CD4-positive, alpha-beta T cell treated with Interleukin-4 for 1 hour (primary cell): ENCODE measurements around the gene DOK6.
"Not testable (repeated sequence)": the region's sequence is repeated elsewhere in the genome, so short reads cannot be mapped to it uniquely, and the experiment has no call there.

ENCODE experiments used
- DNase-seq, 2 donors: peaks; one replicate each; pipeline ENCODE4 v3.0.0-alpha.2; 2020 to 2022

Gene DOK6

GRCh38 chr18:69830189-69830588 is 429.5 kb downstream of the DOK6 start:
- no peak for DNase-seq

- not testable (repeated sequence) for DNase-seq
These were observed 434.3 kb downstream of the DOK6 start for GRCh38 chr18:69834980-69835379.

GRCh38 chr18:69838003-69838402 is 437.3 kb downstream of the DOK6 start:
- DNase-seq: no peak

- no peak for DNase-seq
These were observed 438.1 kb downstream of the DOK6 start for GRCh38 chr18:69838620-69839411.

- no peak for DNase-seq
These were observed 438.8 kb downstream of the DOK6 start for GRCh38 chr18:69839497-69839896.

GRCh38 chr18:69840001-69840400 is 439.3 kb downstream of the DOK6 start:
- no peak for DNase-seq

- no peak for DNase-seq
These were observed 439.8 kb downstream of the DOK6 start for GRCh38 chr18:69840445-69840844.

GRCh38 chr18:69841117-69841516 is 440.4 kb downstream of the DOK6 start:
- no peak for DNase-seq

GRCh38 chr18:69843015-69843414 is 442.3 kb downstream of the DOK6 start:
- DNase-seq: no peak

- no peak for DNase-seq
These were observed 444.0 kb downstream of the DOK6 start for GRCh38 chr18:69844656-69845055.

- no peak for DNase-seq
These were observed 445.2 kb downstream of the DOK6 start for GRCh38 chr18:69845593-69846506.

GRCh38 chr18:69853051-69853450 is 452.4 kb downstream of the DOK6 start:
- DNase-seq: no peak

- no peak for DNase-seq
These were observed 453.8 kb downstream of the DOK6 start for GRCh38 chr18:69854455-69854854.

GRCh38 chr18:69858897-69859296 is 458.2 kb downstream of the DOK6 start:
- no peak for DNase-seq

GRCh38 chr18:69864802-69865201 is 464.1 kb downstream of the DOK6 start:
- DNase-seq: not testable (repeated sequence)

GRCh38 chr18:69865776-69866175 is 465.1 kb downstream of the DOK6 start:
- no peak for DNase-seq

- DNase-seq: no peak
These were observed 465.5 kb downstream of the DOK6 start for GRCh38 chr18:69866212-69866611.

GRCh38 chr18:69870736-69871135 is 470.0 kb downstream of the DOK6 start:
- no peak for DNase-seq

- DNase-seq: no peak
These were observed 470.7 kb downstream of the DOK6 start for GRCh38 chr18:69871363-69871762.

- DNase-seq: no peak
These were observed 472.0 kb downstream of the DOK6 start for GRCh38 chr18:69872661-69873060.

GRCh38 chr18:69874058-69874457 is 473.4 kb downstream of the DOK6 start:
- DNase-seq: no peak

GRCh38 chr18:69876490-69876889 is 475.8 kb downstream of the DOK6 start:
- DNase-seq: no peak

GRCh38 chr18:69878213-69878933 is 477.7 kb downstream of the DOK6 start:
- no peak for DNase-seq
